AG10803 (cell line): ENCODE measurements around the gene EDC4.

Experiments
- DNase-seq: peaks from one replicate; pipeline ENCODE4 v3.0.0; 2010; ENCODE audit warnings: low read depth
- H3K4me3 ChIP-seq: 2 replicates; pipeline ENCODE4 v1.5.1; 2011; ENCODE audit warnings: mild to moderate bottlenecking, low read length, control low read depth
- CTCF ChIP-seq: conservative IDR thresholded peaks from 2 replicates; pipeline ENCODE4 v1.5.1; 2011; ENCODE audit warnings: mild to moderate bottlenecking, low read length, control low read depth, inconsistent platforms

Gene EDC4

GRCh38 chr16:67883872-67884261 lies 11.0 kb downstream of the EDC4 start:
- DNase-seq, result no peak
- no peak overlapping the region for H3K4me3 ChIP-seq
- TF ChIP-seq CTCF, result peak; percentile 70

- peak; percentile 87 for DNase-seq
- no peak for TF ChIP-seq CTCF
- no peak within 1 kb of the TSS for H3K4me3 ChIP-seq
These were observed 11.8 kb downstream of the EDC4 start, which contains the start of gene NRN1L for GRCh38 chr16:67884684-67885083. Gene NRN1L (plus strand): TSS chr16:67884885. CDS start chr16:67884904, 19 bp downstream.

- no peak for DNase-seq
- no peak for TF ChIP-seq CTCF
- no peak overlapping the region for H3K4me3 ChIP-seq
These were observed 12.7 kb downstream of the EDC4 start for GRCh38 chr16:67885545-67885944.

GRCh38 chr16:67885976-67886375 lies 13.1 kb downstream of the EDC4 start:
- no peak overlapping the region for H3K4me3 ChIP-seq
- TF ChIP-seq CTCF, result no peak
- no peak for DNase-seq

- no peak overlapping the region for H3K4me3 ChIP-seq
- no peak for DNase-seq
These were observed 13.5 kb downstream of the EDC4 start for GRCh38 chr16:67886387-67886786.

GRCh38 chr16:67888331-67888730 lies 15.5 kb downstream of the EDC4 start:
- no peak overlapping the region for H3K4me3 ChIP-seq
- DNase-seq, result no peak
- TF ChIP-seq CTCF, result no peak

More at GRCh38 chr16:67886387-67886786, 13.5 kb downstream of the EDC4 start:
- TF ChIP-seq CTCF, result no peak

GRCh38 chr16:67892375-67892774 lies 19.5 kb downstream of the EDC4 start:
- no peak for DNase-seq
- TF ChIP-seq CTCF, result no peak
- peak overlapping the region; percentile 64 for H3K4me3 ChIP-seq
